Measurements from ENCODE around the gene KRTAP10-11. TPM values are rescaled to one million over a fixed set of nuclear protein-coding genes. Genes with fewer than 3 reads are reported as not detected.
"Not testable (repeated sequence)": the region's sequence is repeated elsewhere in the genome, so short reads cannot be mapped to it uniquely, and the experiment has no call there.

The KRTAP10-11 gene
- total RNA-seq, 2 donors from 2014 or later, result not detected

- Mint-ChIP-seq H3K27me3 (ENCODE audit: low read depth) (no peaks in the 10 kb centered on the region), H3K4me3 (no peak overlapping the region), H3K36me3 (ENCODE audit: insufficient read depth in 2 of 2) (peaks cover 8 to 13% of the 10 kb centered on the region in 2 donors), H3K27ac (peak overlapping the region; percentile 19), H3K4me1 (ENCODE audit: low read depth) (peaks cover 16% of the 10 kb centered on the region), H3K9me3 (peaks cover 0 to 4% of the 10 kb centered on the region in 2 donors)
- ATAC-seq (replicated peaks in 1 of 2) (no peak), DNase-seq (no peak)
Observed at GRCh38 chr21:44650973-44651675, 4.9 kb downstream of the KRTAP10-11 start.

GRCh38 chr21:44653123-44653522, 6.9 kb downstream of the KRTAP10-11 start:
- Mint-ChIP-seq H3K4me3 (no peak overlapping the region), H3K4me1 (ENCODE audit: low read depth) (peaks cover 33% of the 10 kb centered on the region), H3K27ac (no peak overlapping the region), H3K9me3 (peaks cover 7 to 14% of the 10 kb centered on the region in 2 donors), H3K27me3 (ENCODE audit: low read depth) (no peaks in the 10 kb centered on the region), H3K36me3 (ENCODE audit: insufficient read depth in 2 of 2) (peaks cover 22 to 27% of the 10 kb centered on the region in 2 donors)
- no peak for ATAC-seq (replicated peaks in 1 of 2)
- DNase-seq, result no peak

- H3K36me3 Mint-ChIP-seq (ENCODE audit: insufficient read depth in 2 of 2), result peaks cover 25 to 31% of the 10 kb centered on the region in 2 donors
- H3K4me1 Mint-ChIP-seq (ENCODE audit: low read depth), result peaks cover 41% of the 10 kb centered on the region
- no peaks in the 10 kb centered on the region for H3K27me3 Mint-ChIP-seq (ENCODE audit: low read depth)
- peak overlapping the region; percentile 18 for H3K4me3 Mint-ChIP-seq
- DNase-seq (peak in 1 of 2 donors; percentile 21), ATAC-seq (replicated peaks in 1 of 2) (peak in 1 of 2 donors; percentile 19)
- H3K9me3 Mint-ChIP-seq, result peaks cover 7 to 16% of the 10 kb centered on the region in 2 donors
- peak overlapping the region; percentile 55 for H3K27ac Mint-ChIP-seq
Observed at GRCh38 chr21:44653656-44654575, 7.7 kb downstream of the KRTAP10-11 start.

- H3K4me3 Mint-ChIP-seq, result peak within 1 kb of the TSS; percentile 18
- H3K27me3 Mint-ChIP-seq (ENCODE audit: low read depth), result no peaks in the 10 kb centered on the region
- ATAC-seq (replicated peaks in 1 of 2), result peak in 1 of 2 donors; percentile 19
- H3K27ac Mint-ChIP-seq, result peak within 1 kb of the TSS; percentile 55
- peaks cover 47% of the 10 kb centered on the region for H3K4me1 Mint-ChIP-seq (ENCODE audit: low read depth)
- DNase-seq, result no peak
- H3K9me3 Mint-ChIP-seq, result peaks cover 7 to 16% of the 10 kb centered on the region in 2 donors
- peaks cover 25 to 31% of the 10 kb centered on the region in 2 donors for H3K36me3 Mint-ChIP-seq (ENCODE audit: insufficient read depth in 2 of 2)
Observed at GRCh38 chr21:44654576-44655175, 8.5 kb downstream of the KRTAP10-11 start, which contains the start of gene KRTAP12-4. KRTAP12-4 (minus strand) TSS chr21:44654659; CDS start chr21:44654614, 45 bp downstream.

- Mint-ChIP-seq H3K27me3 (ENCODE audit: low read depth) (no peaks in the 10 kb centered on the region), H3K27ac (peak overlapping the region; percentile 12), H3K36me3 (ENCODE audit: insufficient read depth in 2 of 2) (peaks cover 27 to 31% of the 10 kb centered on the region in 2 donors), H3K4me3 (peak overlapping the region; percentile 8 to 72), H3K9me3 (peaks cover 9 to 16% of the 10 kb centered on the region in 2 donors), H3K4me1 (ENCODE audit: low read depth) (peaks cover 47% of the 10 kb centered on the region)
- DNase-seq (no peak), ATAC-seq (replicated peaks in 1 of 2) (no peak)
Observed at GRCh38 chr21:44656868-44657267, 10.7 kb downstream of the KRTAP10-11 start.

- peaks cover 29 to 31% of the 10 kb centered on the region in 2 donors for H3K36me3 Mint-ChIP-seq (ENCODE audit: insufficient read depth in 2 of 2)
- peaks cover 9 to 21% of the 10 kb centered on the region in 2 donors for H3K9me3 Mint-ChIP-seq
- H3K4me1 Mint-ChIP-seq (ENCODE audit: low read depth), result peaks cover 47% of the 10 kb centered on the region
- peak; percentile 15 to 22 for DNase-seq
- H3K27me3 Mint-ChIP-seq (ENCODE audit: low read depth), result no peaks in the 10 kb centered on the region
- peak within 1 kb of the TSS; percentile 12 for H3K27ac Mint-ChIP-seq
- H3K4me3 Mint-ChIP-seq, result peak within 1 kb of the TSS; percentile 66 to 72
- peak; percentile 68 to 80 for ATAC-seq (replicated peaks in 1 of 2)
Observed at GRCh38 chr21:44657635-44658540, 11.7 kb downstream of the KRTAP10-11 start, which contains the start of gene KRTAP12-3. KRTAP12-3 (plus strand) TSS chr21:44657932; CDS start chr21:44657980, 48 bp downstream.

GRCh38 chr21:44658541-44658910, 12.3 kb downstream of the KRTAP10-11 start:
- Mint-ChIP-seq H3K27me3 (ENCODE audit: low read depth) (no peaks in the 10 kb centered on the region), H3K36me3 (ENCODE audit: insufficient read depth in 2 of 2) (peaks cover 28 to 29% of the 10 kb centered on the region in 2 donors), H3K27ac (no peak overlapping the region), H3K4me3 (peak overlapping the region; percentile 66 to 72), H3K4me1 (ENCODE audit: low read depth) (peaks cover 46% of the 10 kb centered on the region), H3K9me3 (peaks cover 9 to 21% of the 10 kb centered on the region in 2 donors)
- DNase-seq (no peak), ATAC-seq (replicated peaks in 1 of 2) (no peak)

GRCh38 chr21:44658913-44659595, 12.8 kb downstream of the KRTAP10-11 start:
- Mint-ChIP-seq H3K27ac (no peak overlapping the region), H3K4me1 (ENCODE audit: low read depth) (peaks cover 43% of the 10 kb centered on the region), H3K4me3 (peak overlapping the region; percentile 66 to 72), H3K9me3 (peaks cover 9 to 21% of the 10 kb centered on the region in 2 donors), H3K36me3 (ENCODE audit: insufficient read depth in 2 of 2) (peaks cover 24% of the 10 kb centered on the region in 2 donors), H3K27me3 (ENCODE audit: low read depth) (no peaks in the 10 kb centered on the region)
- ATAC-seq (replicated peaks in 1 of 2), result peak in 1 of 2 donors; percentile 23
- no peak for DNase-seq

- not testable (repeated sequence) for H3K4me3 Mint-ChIP-seq; H3K27me3 Mint-ChIP-seq (ENCODE audit: low read depth); ATAC-seq (replicated peaks in 1 of 2); DNase-seq
- H3K4me1 Mint-ChIP-seq (ENCODE audit: low read depth), result peaks cover 30% of the 10 kb centered on the region
- peaks cover 17 to 19% of the 10 kb centered on the region in 2 donors for H3K36me3 Mint-ChIP-seq (ENCODE audit: insufficient read depth in 2 of 2)
- H3K9me3 Mint-ChIP-seq, result peaks cover 6 to 14% of the 10 kb centered on the region in 2 donors
- peak overlapping the region; percentile 25 for H3K27ac Mint-ChIP-seq
Observed at GRCh38 chr21:44661567-44661966, 15.4 kb downstream of the KRTAP10-11 start.

GRCh38 chr21:44664691-44665090, 18.5 kb downstream of the KRTAP10-11 start:
- peaks cover 7 to 9% of the 10 kb centered on the region in 2 donors for H3K36me3 Mint-ChIP-seq (ENCODE audit: insufficient read depth in 2 of 2)
- H3K27ac Mint-ChIP-seq, result no peak overlapping the region
- no peaks in the 10 kb centered on the region for H3K4me1 Mint-ChIP-seq (ENCODE audit: low read depth)
- ATAC-seq (replicated peaks in 1 of 2) (no peak), DNase-seq (no peak)
- peaks cover 4 to 13% of the 10 kb centered on the region in 2 donors for H3K9me3 Mint-ChIP-seq
- H3K4me3 Mint-ChIP-seq, result no peak overlapping the region
- no peaks in the 10 kb centered on the region for H3K27me3 Mint-ChIP-seq (ENCODE audit: low read depth)

All from activated T-cell treated with anti-CD3 and anti-CD28 coated beads, Interleukin-2, amount 50 U/mL, for 72 hours (primary cell).